ENCODE data around the gene PRAC1. TPM values are rescaled to one million over a fixed set of nuclear protein-coding genes. Genes with fewer than 3 reads are reported as not detected.

PRAC1 gene
- total and polyA plus RNA-seq, 2 of the 8 experiments (the other 6 are each of a cell fraction or from before 2014, with no cell fraction given) = not detected

MicroRNA genes within 50 kb of the gene (microRNA counts, 767-probe panel; counts per million panel counts)
- microRNA hsa-miR-3185 = 879 counts per million, percentile 95 among the panel's probes with 10 or more counts

Small RNAs within 50 kb of the gene (microRNA-seq; reads per million reads assigned to microRNA genes)
- gene MIR3185 (ENCODE audit: borderline microRNAs expressed in 2 of 2, borderline number of aligned reads in 2 of 2, borderline replicate concordance in 1 of 2) = 0 reads per million in 2 experiments

Small RNAs within 50 kb of the gene (small RNA-seq; reads per million reads assigned to genes)
- not detected for gene AC091179.2 (ENCODE audit: insufficient read depth)
- gene COX6B1P2 (ENCODE audit: insufficient read depth) = not detected
- not detected for gene MIR3185 (ENCODE audit: insufficient read depth)
- gene RF02132 (ENCODE audit: insufficient read depth) = not detected
- not detected for gene RF02133 (ENCODE audit: insufficient read depth)
- not detected for gene RN7SL125P (ENCODE audit: insufficient read depth)

Other genes with a start within 250 kb of the PRAC1 start
- gene HOXB1, start 191.5 kb downstream of the PRAC1 start, total RNA-seq (2021; fragmentation: NEBNext Ultra II Directional; extraction: Animal tissue kit (Norgen Biotek cat#: 25700)) = not detected in 2 replicates
- not detected in 2 replicates for gene HOXB1, start 191.5 kb downstream of the PRAC1 start, polyA plus RNA-seq (2011; rRNA removed)
- gene HOXB2, start 177.4 kb downstream of the PRAC1 start, total RNA-seq (2021; fragmentation: NEBNext Ultra II Directional; extraction: Animal tissue kit (Norgen Biotek cat#: 25700)) = not detected in 2 replicates
- gene HOXB2, start 177.4 kb downstream of the PRAC1 start, polyA plus RNA-seq (2011; rRNA removed) = not detected in 2 replicates
- gene HOXB4, start 144.2 kb downstream of the PRAC1 start, total RNA-seq (2021; fragmentation: NEBNext Ultra II Directional; extraction: Animal tissue kit (Norgen Biotek cat#: 25700)) = not detected in 2 replicates
- not detected in 2 replicates for gene HOXB4, start 144.2 kb downstream of the PRAC1 start, polyA plus RNA-seq (2011; rRNA removed)
- not detected in 2 replicates for gene HOXB3, start 132.3 kb downstream of the PRAC1 start, total RNA-seq (2021; fragmentation: NEBNext Ultra II Directional; extraction: Animal tissue kit (Norgen Biotek cat#: 25700))
- gene HOXB3, start 132.3 kb downstream of the PRAC1 start, polyA plus RNA-seq (2011; rRNA removed) = not detected in 2 replicates
- not detected in 2 replicates for gene HOXB5, start 128.7 kb downstream of the PRAC1 start, total RNA-seq (2021; fragmentation: NEBNext Ultra II Directional; extraction: Animal tissue kit (Norgen Biotek cat#: 25700))
- not detected in 2 replicates for gene HOXB5, start 128.7 kb downstream of the PRAC1 start, polyA plus RNA-seq (2011; rRNA removed)
- gene HOXB6, start 117.5 kb downstream of the PRAC1 start, total RNA-seq (2021; fragmentation: NEBNext Ultra II Directional; extraction: Animal tissue kit (Norgen Biotek cat#: 25700)) = not detected in 2 replicates
- gene HOXB6, start 117.5 kb downstream of the PRAC1 start, polyA plus RNA-seq (2011; rRNA removed) = not detected in 2 replicates
- not detected in 2 replicates for gene HOXB7, start 111.5 kb downstream of the PRAC1 start, total RNA-seq (2021; fragmentation: NEBNext Ultra II Directional; extraction: Animal tissue kit (Norgen Biotek cat#: 25700))
- not detected in 2 replicates for gene HOXB7, start 111.5 kb downstream of the PRAC1 start, polyA plus RNA-seq (2011; rRNA removed)
- not detected in 2 replicates for gene HOXB8, start 107.2 kb downstream of the PRAC1 start, total RNA-seq (2021; fragmentation: NEBNext Ultra II Directional; extraction: Animal tissue kit (Norgen Biotek cat#: 25700))
- not detected in 2 replicates for gene HOXB8, start 107.2 kb downstream of the PRAC1 start, polyA plus RNA-seq (2011; rRNA removed)
- gene HOXB9, start 96.2 kb downstream of the PRAC1 start, total RNA-seq (2021; fragmentation: NEBNext Ultra II Directional; extraction: Animal tissue kit (Norgen Biotek cat#: 25700)) = not detected in 2 replicates
- gene HOXB9, start 96.2 kb downstream of the PRAC1 start, polyA plus RNA-seq (2011; rRNA removed) = not detected in 2 replicates
- not detected in 2 replicates for gene PRAC2, start 667 bp upstream of the PRAC1 start, total RNA-seq (2021; fragmentation: NEBNext Ultra II Directional; extraction: Animal tissue kit (Norgen Biotek cat#: 25700))
- not detected in 2 replicates for gene PRAC2, start 667 bp upstream of the PRAC1 start, polyA plus RNA-seq (2011; rRNA removed)
- gene HOXB13, start 6.2 kb upstream of the PRAC1 start, total RNA-seq (2021; fragmentation: NEBNext Ultra II Directional; extraction: Animal tissue kit (Norgen Biotek cat#: 25700)) = not detected in 2 replicates
- not detected in 2 replicates for gene HOXB13, start 6.2 kb upstream of the PRAC1 start, polyA plus RNA-seq (2011; rRNA removed)
- 2.6 and 2.7 TPM in 2 replicates for gene TTLL6, start 94.7 kb upstream of the PRAC1 start, total RNA-seq (2021; fragmentation: NEBNext Ultra II Directional; extraction: Animal tissue kit (Norgen Biotek cat#: 25700))
- gene TTLL6, start 94.7 kb upstream of the PRAC1 start, polyA plus RNA-seq (2011; rRNA removed) = 4.3 and 5.0 TPM in 2 replicates
- gene CALCOCO2, start 108.5 kb upstream of the PRAC1 start, total RNA-seq (2021; fragmentation: NEBNext Ultra II Directional; extraction: Animal tissue kit (Norgen Biotek cat#: 25700)) = 27.7 and 31.8 TPM in 2 replicates
- 9.5 and 12.1 TPM in 2 replicates for gene CALCOCO2, start 108.5 kb upstream of the PRAC1 start, polyA plus RNA-seq (2011; rRNA removed)
- gene ATP5MC1, start 170.3 kb upstream of the PRAC1 start, total RNA-seq (2021; fragmentation: NEBNext Ultra II Directional; extraction: Animal tissue kit (Norgen Biotek cat#: 25700)) = 117 and 129 TPM in 2 replicates
- gene ATP5MC1, start 170.3 kb upstream of the PRAC1 start, polyA plus RNA-seq (2011; rRNA removed) = 629 and 1,042 TPM in 2 replicates
- 75.3 and 75.9 TPM in 2 replicates for gene UBE2Z, start 185.9 kb upstream of the PRAC1 start, total RNA-seq (2021; fragmentation: NEBNext Ultra II Directional; extraction: Animal tissue kit (Norgen Biotek cat#: 25700))
- 73.4 and 76.4 TPM in 2 replicates for gene UBE2Z, start 185.9 kb upstream of the PRAC1 start, polyA plus RNA-seq (2011; rRNA removed)
- 130 and 133 TPM in 2 replicates for gene SNF8, start 222.3 kb upstream of the PRAC1 start, total RNA-seq (2021; fragmentation: NEBNext Ultra II Directional; extraction: Animal tissue kit (Norgen Biotek cat#: 25700))
- gene SNF8, start 222.3 kb upstream of the PRAC1 start, polyA plus RNA-seq (2011; rRNA removed) = 132 and 134 TPM in 2 replicates
- not detected in 2 replicates for gene GIP, start 246.1 kb upstream of the PRAC1 start, total RNA-seq (2021; fragmentation: NEBNext Ultra II Directional; extraction: Animal tissue kit (Norgen Biotek cat#: 25700))
- 0.14 and 0.16 TPM in 2 replicates for gene GIP, start 246.1 kb upstream of the PRAC1 start, polyA plus RNA-seq (2011; rRNA removed)